ENCODE measurements around the gene PEPD. TPM values are rescaled to one million over a fixed set of nuclear protein-coding genes. Genes with fewer than 3 reads are reported as not detected.

Gene PEPD
- total RNA-seq, 1 donor = 87.9 TPM

DNA sequence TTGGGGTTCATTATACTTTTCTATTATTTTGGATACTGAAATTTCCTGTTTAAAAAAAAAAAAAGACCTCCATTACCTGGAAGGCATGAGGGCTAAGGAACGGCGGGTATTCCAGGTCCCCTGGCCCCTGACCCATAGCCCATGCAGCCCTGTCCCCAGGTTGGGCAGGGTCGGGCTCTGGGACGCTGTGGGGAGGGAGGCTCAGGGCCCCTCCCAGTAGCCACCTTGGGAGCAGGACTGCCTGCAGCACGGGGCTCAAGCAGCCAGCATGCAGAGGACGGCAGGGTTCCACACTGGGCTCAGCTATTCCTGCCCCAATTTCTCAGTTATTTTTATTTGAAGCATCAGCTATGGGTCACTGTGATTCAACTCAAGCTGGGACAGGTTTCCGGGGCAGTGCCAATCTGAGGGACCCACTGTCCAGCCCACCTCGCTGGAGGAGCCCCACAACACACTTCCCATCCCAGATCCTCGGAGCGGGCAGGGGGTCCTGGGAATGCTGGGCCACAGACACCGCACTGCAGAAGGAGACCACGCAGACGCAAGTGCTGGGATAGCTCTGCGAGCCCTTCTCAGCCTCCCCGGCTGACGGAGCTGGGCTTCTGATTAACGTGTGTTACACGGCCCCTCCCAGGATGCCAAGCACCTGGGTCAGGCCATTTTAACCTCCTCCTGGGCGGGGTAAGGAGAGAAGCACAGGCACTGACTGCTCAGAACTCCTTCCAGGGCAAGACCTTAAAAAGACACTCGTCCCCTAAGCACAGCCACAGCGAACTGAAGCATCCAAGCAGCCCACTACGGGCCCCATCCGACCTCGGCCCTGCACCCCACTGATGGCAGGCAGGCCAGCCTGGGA, 60.1 kb downstream of the PEPD start:
- TF ChIP-seq, protein P1, sequence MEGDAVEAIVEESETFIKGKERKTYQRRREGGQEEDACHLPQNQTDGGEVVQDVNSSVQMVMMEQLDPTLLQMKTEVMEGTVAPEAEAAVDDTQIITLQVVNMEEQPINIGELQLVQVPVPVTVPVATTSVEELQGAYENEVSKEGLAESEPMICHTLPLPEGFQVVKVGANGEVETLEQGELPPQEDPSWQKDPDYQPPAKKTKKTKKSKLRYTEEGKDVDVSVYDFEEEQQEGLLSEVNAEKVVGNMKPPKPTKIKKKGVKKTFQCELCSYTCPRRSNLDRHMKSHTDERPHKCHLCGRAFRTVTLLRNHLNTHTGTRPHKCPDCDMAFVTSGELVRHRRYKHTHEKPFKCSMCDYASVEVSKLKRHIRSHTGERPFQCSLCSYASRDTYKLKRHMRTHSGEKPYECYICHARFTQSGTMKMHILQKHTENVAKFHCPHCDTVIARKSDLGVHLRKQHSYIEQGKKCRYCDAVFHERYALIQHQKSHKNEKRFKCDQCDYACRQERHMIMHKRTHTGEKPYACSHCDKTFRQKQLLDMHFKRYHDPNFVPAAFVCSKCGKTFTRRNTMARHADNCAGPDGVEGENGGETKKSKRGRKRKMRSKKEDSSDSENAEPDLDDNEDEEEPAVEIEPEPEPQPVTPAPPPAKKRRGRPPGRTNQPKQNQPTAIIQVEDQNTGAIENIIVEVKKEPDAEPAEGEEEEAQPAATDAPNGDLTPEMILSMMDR (IDR thresholded peaks at IDR 0.05; ENCODE audit: extremely low read depth, low read depth, low read length) = no peak
- Histone ChIP-seq H3K27ac (ENCODE audit: low read depth, low read length) (no peak overlapping the region), H4K20me1 (ENCODE audit: insufficient read depth, low read length) (peaks cover 4% of the 10 kb centered on the region), H3K79me2 (ENCODE audit: insufficient read depth, low read length) (no peaks in the 10 kb centered on the region), H3K4me3 (ENCODE audit: insufficient read depth, low read length) (no peak overlapping the region), H2AFZ (ENCODE audit: low read length) (no peak overlapping the region), H3K36me3 (ENCODE audit: insufficient read depth, low read length) (peaks cover 4% of the 10 kb centered on the region), H3K4me1 (ENCODE audit: insufficient read depth, low read length) (no peaks in the 10 kb centered on the region), H3K27me3 (ENCODE audit: insufficient read depth, low read length) (no peaks in the 10 kb centered on the region), H3K9me3 (ENCODE audit: low read depth, low read length) (no peaks in the 10 kb centered on the region), H3K4me2 (ENCODE audit: insufficient read depth, low read length) (no peak overlapping the region)
- DNase-seq (ENCODE audit: insufficient read length, low spot score, missing footprints) = peak; percentile 36

DNA sequence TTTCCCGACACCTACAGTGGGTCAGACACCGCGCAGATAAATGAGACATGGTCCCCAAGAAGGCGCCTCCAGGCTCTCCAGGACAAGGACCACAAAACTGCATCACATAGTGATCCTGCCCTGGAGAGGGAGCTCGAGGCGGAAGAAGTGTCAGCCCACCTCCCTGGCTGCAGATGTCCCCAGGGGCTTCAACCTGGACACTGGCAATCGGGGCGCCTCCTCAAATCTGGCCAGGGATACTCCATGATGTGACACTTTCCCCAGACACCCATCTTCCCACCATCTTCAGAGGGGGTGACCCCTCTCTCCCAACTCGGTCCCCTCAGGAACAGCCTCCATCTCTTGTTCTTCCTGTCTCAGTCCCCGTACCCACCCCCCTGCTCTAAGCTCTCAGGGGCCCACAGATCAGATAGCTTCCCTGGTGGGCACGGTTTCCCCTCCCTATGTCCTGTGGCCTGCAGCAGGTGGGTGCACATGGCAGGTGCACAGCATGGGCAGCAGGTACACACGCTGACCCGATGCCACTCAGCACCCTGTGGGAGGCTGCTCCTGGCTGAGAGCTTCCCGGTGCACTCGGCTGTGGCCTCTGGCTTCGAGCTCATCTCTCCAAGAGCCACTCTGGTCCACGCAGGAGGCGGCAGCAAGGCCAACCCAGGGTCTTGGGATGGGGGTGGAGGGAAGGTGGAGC, 61.2 kb downstream of the PEPD start:
- no peak overlapping the region for H3K4me3 ChIP-seq (ENCODE audit: insufficient read depth, low read length)
- DNase-seq (ENCODE audit: insufficient read length, low spot score, missing footprints) = peak; percentile 54
- H2AFZ ChIP-seq (ENCODE audit: low read length) = no peak overlapping the region
- H4K20me1 ChIP-seq (ENCODE audit: insufficient read depth, low read length) = peaks cover 2% of the 10 kb centered on the region
- no peaks in the 10 kb centered on the region for H3K9me3 ChIP-seq (ENCODE audit: low read depth, low read length)
- H3K4me1 ChIP-seq (ENCODE audit: insufficient read depth, low read length) = no peaks in the 10 kb centered on the region
- no peak overlapping the region for H3K27ac ChIP-seq (ENCODE audit: low read depth, low read length)
- H3K27me3 ChIP-seq (ENCODE audit: insufficient read depth, low read length) = no peaks in the 10 kb centered on the region
- TF ChIP-seq, protein P1 (IDR thresholded peaks at IDR 0.05; ENCODE audit: extremely low read depth, low read depth, low read length) = no peak
- H3K36me3 ChIP-seq (ENCODE audit: insufficient read depth, low read length) = peaks cover 4% of the 10 kb centered on the region
- no peak overlapping the region for H3K4me2 ChIP-seq (ENCODE audit: insufficient read depth, low read length)
- no peaks in the 10 kb centered on the region for H3K79me2 ChIP-seq (ENCODE audit: insufficient read depth, low read length)

DNA sequence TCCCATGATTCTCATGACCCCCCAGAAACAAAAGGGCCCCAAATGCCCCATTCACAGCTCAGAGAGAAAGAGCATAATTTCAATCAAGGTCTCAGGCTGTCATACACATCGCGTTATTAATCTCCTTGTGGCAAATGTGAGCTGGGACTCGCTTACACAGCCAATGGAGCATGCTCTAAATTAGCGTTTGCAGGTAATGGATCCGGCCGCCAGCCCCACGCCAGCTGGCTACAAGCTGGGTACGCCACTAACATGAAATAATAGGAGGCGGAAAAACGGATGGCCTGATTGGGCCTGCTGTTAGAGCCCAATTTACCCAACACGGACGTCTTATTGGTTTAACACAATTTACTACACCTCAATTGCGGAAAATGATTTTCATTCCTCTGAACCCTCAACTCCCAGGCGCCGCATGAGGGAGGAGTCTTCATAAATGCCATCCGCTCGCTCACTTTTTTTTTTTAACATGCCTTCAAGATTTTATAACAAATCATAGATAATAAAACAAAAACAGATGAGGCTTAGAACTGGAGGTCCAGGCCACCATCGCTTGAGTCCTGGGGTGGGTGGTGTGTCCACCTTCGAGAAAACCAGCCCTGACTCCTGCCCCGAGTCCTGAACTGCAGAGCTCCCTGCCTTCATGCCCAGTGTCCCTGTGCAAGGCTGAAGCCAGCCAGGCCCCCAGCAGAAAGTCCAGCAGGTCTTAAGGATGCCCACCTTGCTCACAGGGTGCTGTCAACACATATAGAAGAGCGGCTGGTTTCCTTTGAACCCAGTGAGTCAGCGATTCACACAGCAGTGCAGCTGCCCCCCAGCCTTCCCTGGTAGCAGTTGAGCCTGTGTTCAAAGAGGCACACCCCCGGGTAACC, 62.1 kb downstream of the PEPD start:
- TF ChIP-seq, protein P1 (IDR thresholded peaks at IDR 0.05; ENCODE audit: extremely low read depth, low read depth, low read length) = no peak
- Histone ChIP-seq H3K79me2 (ENCODE audit: insufficient read depth, low read length) (no peaks in the 10 kb centered on the region), H3K27ac (ENCODE audit: low read depth, low read length) (no peak overlapping the region), H3K36me3 (ENCODE audit: insufficient read depth, low read length) (peaks cover 7% of the 10 kb centered on the region), H3K27me3 (ENCODE audit: insufficient read depth, low read length) (no peaks in the 10 kb centered on the region), H4K20me1 (ENCODE audit: insufficient read depth, low read length) (no peaks in the 10 kb centered on the region), H3K4me3 (ENCODE audit: insufficient read depth, low read length) (no peak overlapping the region), H3K9me3 (ENCODE audit: low read depth, low read length) (no peaks in the 10 kb centered on the region), H3K4me1 (ENCODE audit: insufficient read depth, low read length) (no peaks in the 10 kb centered on the region), H2AFZ (ENCODE audit: low read length) (no peak overlapping the region), H3K4me2 (ENCODE audit: insufficient read depth, low read length) (no peak overlapping the region)
- peak; percentile 73 for DNase-seq (ENCODE audit: insufficient read length, low spot score, missing footprints)

Measured in osteoblast (primary cell).